ENCODE measurements around the gene RTTN. TPM values are rescaled to one million over a fixed set of nuclear protein-coding genes. Genes with fewer than 3 reads are reported as not detected.

Gene RTTN
- total and polyA plus RNA-seq, 4 donors: 1.1 to 14.3 (median 8.8) TPM

GRCh38 chr18:70221156-70221914, 15.8 kb upstream of the RTTN start (continued):
- no peak for TF ChIP-seq CTCF (IDR thresholded peaks at IDR 0.05; ENCODE audit: low read depth, low read length, missing input control)
- TF ChIP-seq FOXA1 (IDR thresholded peaks at IDR 0.05): no peak

GRCh38 chr18:70220628-70221027, 15.1 kb upstream of the RTTN start:
- no peaks in the 10 kb centered on the region for H3K36me3 ChIP-seq (ENCODE audit: control insufficient read depth in 4 of 4, insufficient read depth in 3 of 4, low read depth in 1 of 4, low read length in 3 of 4)
- H3K27ac ChIP-seq (ENCODE audit: low read depth in 1 of 2, low read length in 2 of 2): no peak overlapping the region
- H3K4me1 ChIP-seq (ENCODE audit: control insufficient read depth in 4 of 4, insufficient read depth in 4 of 4, low read length in 3 of 4): no peaks in the 10 kb centered on the region
- no peak overlapping the region for H3K4me3 ChIP-seq (ENCODE audit: low read depth in 1 of 3, low read length in 3 of 3)
- H3K9ac ChIP-seq (ENCODE audit: low read depth in 1 of 2, low read length in 2 of 2): no peak overlapping the region
- TF ChIP-seq EGR1 (IDR thresholded peaks at IDR 0.05; ENCODE audit: low read depth in 2 of 2) (no peak), ATF3 (IDR thresholded peaks at IDR 0.05) (no peak), HNF4A (conservative IDR thresholded peaks at IDR 0.05) (no peak), CTCF (IDR thresholded peaks at IDR 0.05; ENCODE audit: low read depth, low read length, missing input control) (no peak), RAD21 (IDR thresholded peaks at IDR 0.05) (no peak), TAF1 (conservative IDR thresholded peaks at IDR 0.05) (no peak), YY1 (IDR thresholded peaks at IDR 0.05) (no peak), SP1 (IDR thresholded peaks at IDR 0.05) (no peak), ZBTB33 (IDR thresholded peaks at IDR 0.05) (no peak), FOXA2 (IDR thresholded peaks at IDR 0.05) (no peak), FOXA1 (IDR thresholded peaks at IDR 0.05) (no peak), MAX (IDR thresholded peaks at IDR 0.05) (no peak), RXRA (IDR thresholded peaks at IDR 0.05) (no peak), GABPA (IDR thresholded peaks at IDR 0.05 in 1 of 2, conservative IDR thresholded peaks at IDR 0.05 in 1 of 2) (no peak), NR2F2 (IDR thresholded peaks at IDR 0.05) (no peak), REST (IDR thresholded peaks at IDR 0.05) (no peak), JUND (IDR thresholded peaks at IDR 0.05) (no peak)
- H3K27me3 ChIP-seq (ENCODE audit: control insufficient read depth in 4 of 4, insufficient read depth in 4 of 4, low read length in 3 of 4): no peaks in the 10 kb centered on the region
- DNase-seq (ENCODE audit: low spot score): no peak
- H3K9me3 ChIP-seq (ENCODE audit: control insufficient read depth in 4 of 4, low read length in 3 of 4): no peaks in the 10 kb centered on the region
- WGBS: 90% methylated on average over 5 of the region's 5 CpGs
